Calu3 (cell line): ENCODE results near the gene CTAG1B. TPM values are rescaled to one million over a fixed set of nuclear protein-coding genes. Genes with fewer than 3 reads are reported as not detected.
"Not testable (repeated sequence)": the region's sequence is repeated elsewhere in the genome, so short reads cannot be mapped to it uniquely, and the experiment has no call there.

Experiments used
- Bru-seq: library from RNA; stranded (reverse); fragments of 400-500 nt; gene quantifications from one replicate; lab custom pipeline; 2021; lab: Mats Ljungman, UMichigan
- BruChase-seq, 2 experiments: library from RNA; stranded (reverse); fragments of 400-500 nt; gene quantifications; one replicate each; lab custom pipeline; 2021; lab: Mats Ljungman, UMichigan
- BruUV-seq: library from RNA; stranded (reverse); fragments of 400-500 nt; replicated peaks from 2 replicates; lab custom pipeline; 2021; lab: Mats Ljungman, UMichigan
- CTCF ChIA-PET: fragments of 300-600 bp; sonication (Branson Sonifier 250); formaldehyde crosslinking; loops from one replicate; lab custom pipeline; 2022; ENCODE audit warnings: antibody characterized with exemption; lab: Charles Lee
- DNase-seq: peaks from one replicate; pipeline ENCODE4 v3.0.0; 2022
- H3K27ac Mint-ChIP-seq: one replicate; pipeline ENCODE4 v1.8.0; 2022; ENCODE audit warnings: mixed read lengths; ENCODE audit not compliant: unreplicated experiment
- H3K27me3 Mint-ChIP-seq: one replicate; pipeline ENCODE4 v1.8.0; 2022; ENCODE audit warnings: mixed read lengths; ENCODE audit not compliant: unreplicated experiment
- H3K36me3 Mint-ChIP-seq: one replicate; pipeline ENCODE4 v1.8.0; 2022; ENCODE audit warnings: mild to moderate bottlenecking, moderate library complexity, mixed read lengths; ENCODE audit not compliant: insufficient read depth, unreplicated experiment
- H3K4me1 Mint-ChIP-seq: one replicate; pipeline ENCODE4 v1.8.0; 2022; ENCODE audit warnings: mild to moderate bottlenecking, low read depth, mixed read lengths; ENCODE audit not compliant: unreplicated experiment
- H3K4me3 Mint-ChIP-seq: one replicate; pipeline ENCODE4 v1.8.0; 2022; ENCODE audit warnings: mild to moderate bottlenecking, low read depth, moderate library complexity, mixed read lengths; ENCODE audit not compliant: unreplicated experiment
- H3K9me3 Mint-ChIP-seq: one replicate; pipeline ENCODE4 v1.8.0; 2022; ENCODE audit warnings: low read depth, mixed read lengths; ENCODE audit not compliant: unreplicated experiment
- intact Hi-C: fragments of 100-400 bp; cut with micrococcal nuclease; formaldehyde crosslinking; loops from one replicate; pipeline ENCODE4 v1.10.0; 2022; ENCODE audit not compliant: unreplicated experiment
- long read RNA-seq: library from polyadenylated mRNA; stranded (forward); transcript quantifications from one replicate; pipeline ENCODE4 v2.0.0, GENCODE V29; 2022
- total RNA-seq: library from RNA; stranded (reverse); gene quantifications from 2 replicates; pipeline ENCODE4 v1.2.3, GENCODE V29; 2022
- TF ChIP-seq, protein P1 (sequence below): fragments of 200-600 bp; IDR thresholded peaks from one replicate; pipeline ENCODE4 v1.8.0; 2022; ENCODE audit warnings: antibody characterized with exemption; ENCODE audit not compliant: unreplicated experiment

The CTAG1B gene
- not detected in 2 replicates for total RNA-seq
- not detected for Bru-seq, nascent RNA
- not detected for BruChase-seq, experiment 1, labeled RNA remaining after a 6-hour chase
- BruChase-seq, experiment 2, labeled RNA remaining after a 2-hour chase = not detected
- long read RNA-seq = 0 reads

- H3K27me3 Mint-ChIP-seq, H3K27ac Mint-ChIP-seq, H3K4me3 Mint-ChIP-seq, H3K4me1 Mint-ChIP-seq, DNase-seq, H3K9me3 Mint-ChIP-seq, BruUV-seq, intact Hi-C loops, H3K36me3 Mint-ChIP-seq, CTCF ChIA-PET: not testable (repeated sequence)
These were observed at the start of gene CTAG1B for GRCh38 chrX:154619182-154619581. Gene CTAG1B, minus strand, starts transcription at chrX:154619282. Its CDS starts 64 bp downstream, at chrX:154619218.

- no TSS peak for BruUV-seq
- H3K4me3 Mint-ChIP-seq = no peak overlapping the region
- DNase-seq = no peak
- H3K27me3 Mint-ChIP-seq = peaks cover 77% of the 10 kb centered on the region
- H3K4me1 Mint-ChIP-seq = no peaks in the 10 kb centered on the region
- CTCF ChIA-PET = no interaction called here
- H3K36me3 Mint-ChIP-seq = no peaks in the 10 kb centered on the region
- TF ChIP-seq, protein P1, sequence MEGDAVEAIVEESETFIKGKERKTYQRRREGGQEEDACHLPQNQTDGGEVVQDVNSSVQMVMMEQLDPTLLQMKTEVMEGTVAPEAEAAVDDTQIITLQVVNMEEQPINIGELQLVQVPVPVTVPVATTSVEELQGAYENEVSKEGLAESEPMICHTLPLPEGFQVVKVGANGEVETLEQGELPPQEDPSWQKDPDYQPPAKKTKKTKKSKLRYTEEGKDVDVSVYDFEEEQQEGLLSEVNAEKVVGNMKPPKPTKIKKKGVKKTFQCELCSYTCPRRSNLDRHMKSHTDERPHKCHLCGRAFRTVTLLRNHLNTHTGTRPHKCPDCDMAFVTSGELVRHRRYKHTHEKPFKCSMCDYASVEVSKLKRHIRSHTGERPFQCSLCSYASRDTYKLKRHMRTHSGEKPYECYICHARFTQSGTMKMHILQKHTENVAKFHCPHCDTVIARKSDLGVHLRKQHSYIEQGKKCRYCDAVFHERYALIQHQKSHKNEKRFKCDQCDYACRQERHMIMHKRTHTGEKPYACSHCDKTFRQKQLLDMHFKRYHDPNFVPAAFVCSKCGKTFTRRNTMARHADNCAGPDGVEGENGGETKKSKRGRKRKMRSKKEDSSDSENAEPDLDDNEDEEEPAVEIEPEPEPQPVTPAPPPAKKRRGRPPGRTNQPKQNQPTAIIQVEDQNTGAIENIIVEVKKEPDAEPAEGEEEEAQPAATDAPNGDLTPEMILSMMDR = no peak
- H3K9me3 Mint-ChIP-seq = peaks cover 5% of the 10 kb centered on the region
- intact Hi-C loops = no loop called here
- no peak overlapping the region for H3K27ac Mint-ChIP-seq
These were observed 42.8 kb upstream of the CTAG1B start for GRCh38 chrX:154661899-154662298.

- TF ChIP-seq, protein P1 = no peak
- no peak for DNase-seq
- Mint-ChIP-seq H3K27ac (no peak overlapping the region), H3K36me3 (no peaks in the 10 kb centered on the region), H3K4me3 (no peak overlapping the region), H3K27me3 (peaks cover 80% of the 10 kb centered on the region), H3K9me3 (peaks cover 5% of the 10 kb centered on the region), H3K4me1 (no peaks in the 10 kb centered on the region)
- intact Hi-C loops = no loop called here
- CTCF ChIA-PET = no interaction called here
- no TSS peak for BruUV-seq
These were observed 42.1 kb upstream of the CTAG1B start for GRCh38 chrX:154661170-154661569.

GRCh38 chrX:154660541-154660940, 41.5 kb upstream of the CTAG1B start:
- no peak for DNase-seq
- no peaks in the 10 kb centered on the region for H3K36me3 Mint-ChIP-seq
- peaks cover 86% of the 10 kb centered on the region for H3K27me3 Mint-ChIP-seq

GRCh38 chrX:154658957-154659356, 39.9 kb upstream of the CTAG1B start:
- Mint-ChIP-seq H3K36me3 (no peaks in the 10 kb centered on the region), H3K9me3 (peaks cover 5% of the 10 kb centered on the region), H3K27me3 (peaks cover 97% of the 10 kb centered on the region), H3K27ac (no peak overlapping the region), H3K4me1 (peaks cover 7% of the 10 kb centered on the region), H3K4me3 (no peak overlapping the region)
- TF ChIP-seq, protein P1 = no peak
- no TSS peak for BruUV-seq
- CTCF ChIA-PET = no interaction called here
- intact Hi-C loops = no loop called here
- DNase-seq = no peak

More at GRCh38 chrX:154660541-154660940, 41.5 kb upstream of the CTAG1B start:
- Mint-ChIP-seq H3K4me3 (no peak overlapping the region), H3K4me1 (no peaks in the 10 kb centered on the region), H3K9me3 (peaks cover 5% of the 10 kb centered on the region), H3K27ac (no peak overlapping the region)
- no TSS peak for BruUV-seq
- intact Hi-C loops = no loop called here
- TF ChIP-seq, protein P1 = no peak
- CTCF ChIA-PET = no interaction called here
